NOMO-1 treated with DMSO at 0.1 percent for 48 hours (cell line): ENCODE measurements around the gene RARG.

Source experiments
- DNase-seq: peaks from one replicate; lab custom pipeline; 2025; ENCODE audit not compliant: unreplicated experiment; lab: John Stamatoyannopoulos, UW

Gene RARG

DNA sequence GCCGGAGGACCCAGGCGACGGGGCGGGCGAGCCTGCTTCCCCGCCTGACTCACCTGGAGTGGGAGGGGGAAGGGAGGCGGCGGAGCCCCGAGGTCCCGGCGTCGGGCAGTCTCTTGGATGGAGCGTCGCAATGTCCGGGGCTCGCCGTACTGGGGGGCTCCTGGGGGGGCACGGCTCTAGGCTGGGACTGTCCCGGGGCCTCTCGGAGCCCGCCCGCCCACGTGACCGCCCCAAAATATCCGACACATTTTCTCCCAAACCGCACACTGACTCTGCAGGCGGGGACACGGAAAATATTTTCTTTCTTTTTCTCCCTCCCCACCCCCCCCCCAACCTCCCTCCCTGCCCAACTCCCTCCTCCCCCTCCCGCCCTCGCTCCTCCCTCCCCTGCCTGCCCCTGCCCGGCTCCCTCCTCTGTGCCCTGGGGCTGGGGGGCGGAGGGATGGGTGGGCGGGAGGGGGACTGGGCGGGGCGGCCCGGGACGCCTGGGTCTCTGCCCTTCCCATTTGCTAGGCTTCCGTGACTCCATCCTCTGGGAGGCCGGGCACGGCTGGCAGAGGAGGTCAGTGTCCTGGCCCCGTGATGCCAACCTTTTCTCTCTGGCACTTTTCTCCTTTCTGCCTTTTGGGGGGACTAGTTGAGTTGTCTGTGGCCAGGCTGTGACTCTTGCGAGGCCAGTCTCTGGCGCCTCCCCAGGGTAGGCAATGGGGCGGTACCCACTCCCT lies at the start of gene RARG:
Gene RARG, minus strand, starts transcription at position 289 of the 725 bp plus-strand sequence. CDS start 4,664 bp downstream, outside the sequence.
- DNase-seq, result peak; percentile 23

DNA sequence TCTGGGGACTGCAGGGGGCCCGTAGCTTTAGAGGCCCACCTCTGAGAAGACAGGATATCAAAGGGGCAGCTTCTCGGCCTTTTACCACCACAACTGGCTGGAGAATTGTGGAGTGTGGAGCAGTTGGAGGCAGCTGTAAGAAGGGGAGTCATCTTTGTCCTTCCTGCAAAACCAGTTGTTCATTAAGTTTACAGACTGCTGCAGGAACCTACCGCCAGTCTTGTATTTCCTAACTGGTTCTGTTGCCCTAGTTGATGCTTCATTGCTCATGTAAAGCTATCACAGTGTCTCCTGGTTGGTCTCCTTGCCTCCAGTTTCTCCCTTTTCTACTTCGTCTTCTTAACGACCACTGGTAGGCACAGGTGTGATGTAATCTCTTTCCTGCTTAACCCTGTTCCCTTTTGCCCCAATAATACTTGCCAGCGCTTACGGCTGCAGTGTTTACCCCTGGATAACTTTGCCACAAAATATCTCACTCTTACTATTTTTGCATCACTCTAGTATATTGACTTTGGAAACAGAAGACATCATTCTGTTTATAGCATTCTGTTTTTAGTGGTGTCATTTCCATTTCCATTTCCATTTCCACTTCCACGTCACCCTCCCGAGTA lies 48.0 kb upstream of the RARG start:
- DNase-seq, result no peak

DNA sequence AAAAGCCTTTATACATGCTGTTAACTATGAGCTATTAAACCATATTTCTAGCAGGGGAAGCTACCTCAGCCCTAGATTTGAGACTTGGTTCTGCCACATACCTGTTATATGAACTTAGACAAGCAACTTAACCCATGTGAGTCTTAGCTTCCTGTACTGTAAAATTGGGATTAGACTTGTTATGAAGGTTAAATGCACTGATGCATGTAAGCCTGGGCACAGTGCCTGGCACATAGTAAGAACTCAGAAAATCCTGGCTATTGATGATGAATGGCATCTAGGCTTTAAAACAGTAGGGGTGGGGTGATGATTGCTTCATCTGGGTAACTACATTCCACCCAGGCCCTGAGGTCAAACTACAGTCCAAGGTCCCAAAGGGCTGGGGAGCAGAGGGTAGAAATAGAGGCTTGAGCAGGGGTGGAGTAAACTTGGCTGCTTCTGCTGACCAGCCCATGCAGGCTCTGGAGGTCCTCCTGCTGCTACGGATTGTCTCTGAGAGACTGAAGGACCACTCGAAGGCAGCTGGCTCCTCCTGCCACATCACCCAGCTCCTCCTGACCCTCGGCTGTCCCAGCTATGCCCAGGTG lies 47.4 kb upstream of the RARG start:
- DNase-seq, result no peak

DNA sequence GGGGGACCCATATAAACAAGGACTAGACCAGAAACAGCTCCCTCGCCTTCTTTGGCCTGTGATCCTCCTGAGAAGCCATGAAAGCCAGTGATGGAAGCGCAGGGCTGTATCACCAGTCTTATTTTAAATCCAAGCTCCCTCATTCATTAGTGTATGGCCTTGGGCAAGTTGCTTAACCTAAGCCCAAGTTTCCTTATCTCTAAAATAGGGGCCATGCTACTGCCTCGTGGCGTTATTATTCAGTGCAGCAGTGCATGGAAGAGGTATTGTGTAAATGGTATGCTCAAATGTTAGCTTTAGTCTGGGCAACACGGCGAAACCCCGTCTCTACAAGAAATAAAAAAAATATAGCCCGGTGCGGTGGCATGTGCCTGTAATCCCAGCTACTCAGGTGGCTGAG lies 46.0 kb upstream of the RARG start:
- no peak for DNase-seq

DNA sequence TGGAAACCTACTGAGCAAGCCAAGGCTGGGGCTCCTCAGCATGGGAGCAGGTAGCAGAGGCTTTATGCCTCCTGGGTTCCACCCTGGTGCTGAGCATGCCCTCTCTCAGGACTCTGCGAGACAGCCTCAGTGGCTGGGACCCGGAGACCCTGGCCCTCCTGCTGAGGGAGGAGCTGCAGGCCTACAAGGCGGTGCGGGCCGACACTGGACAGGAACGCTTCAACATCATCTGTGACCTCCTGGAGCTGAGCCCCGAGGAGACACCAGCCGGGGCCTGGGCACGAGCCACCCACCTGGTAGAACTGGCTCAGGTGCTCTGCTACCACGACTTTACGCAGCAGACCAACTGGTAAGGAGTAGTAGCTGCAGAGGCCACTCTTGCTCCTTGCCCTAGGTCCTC lies 44.5 kb upstream of the RARG start:
- no peak for DNase-seq

DNA sequence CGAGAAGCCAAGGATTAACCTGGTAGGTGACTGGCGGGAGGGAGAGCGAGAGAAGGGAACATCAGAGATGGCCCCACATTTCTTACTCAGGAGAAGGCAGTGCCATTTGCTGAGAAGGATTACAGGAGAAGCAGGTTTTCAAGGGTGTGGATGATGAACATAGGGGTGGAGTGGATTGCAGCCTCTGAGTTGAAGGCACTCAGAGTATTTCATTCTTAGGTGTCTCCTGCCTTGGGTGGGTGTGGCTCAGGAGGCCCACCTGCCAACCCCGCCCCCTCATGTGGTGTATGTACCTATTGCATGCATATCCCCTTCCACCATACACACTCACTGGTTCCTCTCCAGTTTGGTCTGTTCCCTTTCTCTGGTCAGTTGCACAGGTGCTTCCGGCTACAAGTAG lies 42.4 kb upstream of the RARG start:
- DNase-seq, result no peak

DNA sequence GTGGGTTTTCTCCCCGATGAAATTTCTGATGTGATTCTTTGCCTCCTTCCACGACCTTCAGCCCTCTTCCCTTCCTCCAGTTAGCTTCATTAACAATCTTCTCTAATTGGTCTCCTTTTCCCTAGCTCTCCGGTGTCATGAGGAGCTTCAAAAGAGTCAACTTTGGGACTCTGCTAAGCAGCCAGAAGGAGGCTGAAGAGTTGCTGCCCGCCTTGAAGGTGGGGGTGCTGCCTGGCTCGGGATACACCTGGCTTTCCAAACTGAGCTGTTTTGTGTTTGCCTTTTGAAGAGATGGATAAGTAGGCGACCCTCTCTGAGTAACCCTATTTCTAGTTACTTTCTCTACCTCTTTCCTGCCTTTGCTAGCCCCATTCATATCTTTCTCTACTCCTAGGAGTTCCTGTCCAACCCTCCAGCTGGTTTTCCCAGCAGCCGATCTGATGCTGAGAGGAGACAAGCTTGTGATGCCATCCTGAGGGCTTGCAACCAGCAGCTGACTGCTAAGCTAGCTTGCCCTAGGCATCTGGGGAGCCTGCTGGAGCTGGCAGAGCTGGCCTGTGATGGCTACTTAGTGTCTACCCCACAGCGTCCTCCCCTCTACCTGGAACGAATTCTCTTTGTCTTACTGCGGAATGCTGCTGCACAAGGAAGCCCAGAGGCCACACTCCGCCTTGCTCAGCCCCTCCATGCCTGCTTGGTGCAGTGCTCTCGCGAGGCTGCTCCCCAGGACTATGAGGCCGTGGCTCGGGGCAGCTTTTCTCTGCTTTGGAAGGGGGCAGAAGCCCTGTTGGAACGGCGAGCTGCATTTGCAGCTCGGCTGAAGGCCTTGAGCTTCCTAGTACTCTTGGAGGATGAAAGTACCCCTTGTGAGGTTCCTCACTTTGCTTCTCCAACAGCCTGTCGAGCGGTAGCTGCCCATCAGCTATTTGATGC lies 36.9 kb upstream of the RARG start:
- no peak for DNase-seq

DNA sequence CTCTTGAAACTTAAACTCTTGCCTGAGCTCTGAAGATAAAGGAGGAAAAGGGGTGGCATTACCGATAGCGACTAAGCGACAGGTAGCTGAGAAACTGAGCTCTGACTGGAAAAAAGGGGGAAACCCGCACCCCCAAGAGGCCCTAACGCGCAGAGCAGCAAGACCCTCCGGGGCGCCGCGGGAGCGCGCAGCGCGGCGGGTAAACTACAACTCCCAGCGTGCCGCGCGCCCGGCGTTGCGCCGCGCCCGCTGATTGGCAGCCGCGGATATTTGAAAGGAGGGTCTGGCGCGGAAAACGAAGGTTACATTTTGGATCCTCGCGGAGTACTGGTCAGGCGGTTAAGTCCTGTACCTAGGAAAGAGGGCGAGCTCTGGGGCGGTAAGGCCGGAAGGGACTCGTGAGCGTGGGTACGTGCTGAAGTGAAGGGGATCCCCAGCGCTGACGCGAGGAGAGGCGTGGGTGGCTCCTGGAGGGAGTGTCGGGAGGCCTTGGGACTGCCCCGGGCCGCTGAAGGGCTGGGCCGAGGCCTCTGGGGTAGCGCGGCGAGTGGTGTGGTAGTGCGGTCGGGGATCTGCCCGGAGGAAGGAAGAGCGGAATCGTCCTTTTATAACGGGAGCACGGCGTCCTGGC lies 36.1 kb upstream of the RARG start, which contains the start of gene ESPL1:
Gene ESPL1, plus strand, starts transcription at position 301 of the 631 bp plus-strand sequence. CDS start 468 bp downstream, outside the sequence.
- peak; percentile 75 for DNase-seq

DNA sequence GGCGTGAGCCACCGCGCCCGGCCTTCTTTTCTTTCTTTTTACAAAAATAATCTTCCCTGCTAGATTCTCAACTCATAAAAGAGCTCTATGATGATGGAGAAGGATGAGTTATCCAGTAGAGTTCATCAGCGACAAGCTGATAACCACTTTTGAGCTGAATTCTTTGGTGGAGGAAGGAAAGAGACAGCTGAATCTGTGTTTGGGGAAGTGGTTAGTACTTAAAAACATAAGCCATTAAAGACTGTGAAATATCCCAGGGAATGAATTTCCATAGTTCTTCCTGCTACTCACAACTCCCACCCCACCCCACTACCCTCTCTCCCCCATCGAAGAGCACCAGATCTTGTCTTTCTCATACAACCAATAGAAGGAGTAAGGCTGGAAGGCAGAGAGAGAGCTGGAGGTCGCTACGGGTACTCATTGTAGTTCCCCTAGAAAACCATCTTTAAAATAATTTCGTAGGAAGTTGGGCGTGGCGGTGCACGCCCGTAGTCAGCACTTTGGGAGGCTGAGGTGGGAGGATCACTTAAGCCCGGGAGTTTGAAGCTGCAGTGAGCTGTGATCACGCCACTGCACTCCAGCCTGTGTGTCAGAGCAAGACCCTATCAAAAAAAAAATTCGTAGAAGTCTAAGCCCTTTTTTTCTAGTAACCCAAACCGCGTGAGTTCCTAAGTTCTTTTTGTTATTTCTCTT lies 35.4 kb upstream of the RARG start:
- DNase-seq, result peak; percentile 60

DNA sequence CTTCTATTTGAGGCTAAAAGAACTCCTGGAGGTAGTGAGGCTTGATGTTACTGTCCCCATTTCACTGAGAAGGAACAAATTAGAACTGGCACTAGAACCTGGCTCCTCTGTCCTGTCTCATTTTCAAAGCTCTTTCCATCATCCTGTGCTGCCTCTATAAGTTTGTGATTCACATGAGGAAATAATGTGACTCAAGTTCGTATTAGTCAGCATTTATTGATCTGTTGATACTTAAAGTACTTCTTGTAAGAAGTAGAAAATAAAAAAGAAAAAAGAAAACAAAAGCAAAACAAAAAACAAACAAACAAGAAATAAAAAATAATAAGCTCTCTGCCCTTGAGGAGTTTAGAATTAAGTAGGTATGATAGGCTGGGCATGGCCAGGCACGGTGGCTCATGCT lies 33.8 kb upstream of the RARG start:
- DNase-seq, result no peak

DNA sequence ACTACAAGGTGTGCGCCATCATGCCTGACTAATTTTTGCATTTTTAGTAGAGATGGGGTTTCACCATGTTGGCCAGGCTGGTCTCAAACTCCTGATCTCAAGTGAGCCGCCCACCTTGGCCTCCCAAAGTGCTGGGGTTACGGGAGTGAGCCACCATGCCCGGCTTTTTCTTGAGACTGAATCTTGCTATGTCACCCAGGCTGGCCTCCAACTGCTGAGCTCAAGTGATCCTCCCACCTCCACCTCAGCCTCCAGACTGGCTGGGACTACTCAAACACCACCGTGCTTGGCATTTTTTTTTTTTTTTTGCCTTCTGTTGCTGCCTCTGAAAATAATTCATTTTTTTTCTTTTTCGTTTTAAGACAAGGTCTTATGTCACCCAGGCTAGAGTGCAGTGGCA lies 27.9 kb upstream of the RARG start:
- no peak for DNase-seq

DNA sequence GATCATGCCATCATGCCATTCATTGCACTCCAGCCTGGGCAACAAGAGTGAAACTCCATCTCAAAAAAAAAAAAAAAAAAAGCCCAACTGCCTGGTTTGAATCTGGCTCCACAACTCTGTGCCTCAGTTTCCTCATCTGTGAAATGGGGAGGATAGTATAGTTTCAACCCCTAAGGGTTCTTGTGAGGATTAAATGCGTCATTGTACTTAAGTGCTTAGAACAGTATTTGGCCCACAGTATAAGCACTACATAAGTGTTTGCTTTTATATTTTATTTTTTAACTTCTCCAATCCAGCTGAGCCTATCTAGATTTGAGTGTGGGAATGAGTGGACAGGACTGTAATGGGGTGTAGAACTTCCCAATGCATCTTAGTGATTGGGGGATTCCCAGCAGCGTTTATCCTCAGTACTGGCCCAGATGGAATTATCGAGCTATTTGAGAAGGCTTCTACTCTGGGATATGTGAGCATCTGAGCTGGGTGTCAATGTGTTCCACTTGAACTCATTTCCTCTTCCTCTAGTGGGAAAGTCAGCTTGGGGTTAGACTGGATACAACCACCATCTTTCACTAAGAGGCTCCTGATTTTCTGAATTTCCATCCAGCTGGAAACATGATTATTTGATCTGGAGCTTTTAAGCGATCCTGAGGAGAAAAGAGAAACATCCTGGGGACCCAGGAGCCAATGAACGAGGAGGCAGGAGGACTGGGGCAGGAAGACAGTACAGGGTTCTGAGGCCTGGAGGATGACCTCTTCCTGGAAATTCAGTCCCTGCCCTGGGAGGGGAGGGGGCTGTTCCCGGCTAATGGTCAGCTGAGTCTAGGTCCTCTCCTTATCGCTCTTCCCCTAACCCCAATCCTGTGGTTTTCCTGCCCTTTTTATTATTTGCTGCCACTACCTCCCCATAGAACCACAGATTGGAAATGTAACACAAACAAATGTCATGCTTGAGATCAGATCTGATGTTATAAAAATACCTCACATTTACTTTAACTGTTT lies 26.8 kb upstream of the RARG start:
- no peak for DNase-seq

DNA sequence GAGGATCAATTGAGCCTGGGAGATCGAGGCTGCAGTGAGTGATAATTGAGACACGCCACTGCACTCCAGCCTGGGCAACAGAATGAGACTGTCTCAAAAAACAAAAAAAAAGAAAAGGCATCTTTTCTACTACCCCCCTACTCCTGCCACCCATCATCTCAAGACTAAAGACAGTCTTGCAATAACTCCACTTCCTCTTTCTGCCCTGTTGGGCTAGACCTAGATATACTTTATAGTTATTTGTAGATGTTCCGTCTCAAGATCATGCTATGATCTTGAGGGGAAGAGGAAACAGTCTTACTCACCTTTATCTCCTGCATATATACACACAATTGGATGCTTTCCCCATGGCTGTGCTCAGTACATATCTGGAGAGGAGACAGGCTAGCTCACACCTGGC lies 24.0 kb upstream of the RARG start:
- peak; percentile 97 for DNase-seq

DNA sequence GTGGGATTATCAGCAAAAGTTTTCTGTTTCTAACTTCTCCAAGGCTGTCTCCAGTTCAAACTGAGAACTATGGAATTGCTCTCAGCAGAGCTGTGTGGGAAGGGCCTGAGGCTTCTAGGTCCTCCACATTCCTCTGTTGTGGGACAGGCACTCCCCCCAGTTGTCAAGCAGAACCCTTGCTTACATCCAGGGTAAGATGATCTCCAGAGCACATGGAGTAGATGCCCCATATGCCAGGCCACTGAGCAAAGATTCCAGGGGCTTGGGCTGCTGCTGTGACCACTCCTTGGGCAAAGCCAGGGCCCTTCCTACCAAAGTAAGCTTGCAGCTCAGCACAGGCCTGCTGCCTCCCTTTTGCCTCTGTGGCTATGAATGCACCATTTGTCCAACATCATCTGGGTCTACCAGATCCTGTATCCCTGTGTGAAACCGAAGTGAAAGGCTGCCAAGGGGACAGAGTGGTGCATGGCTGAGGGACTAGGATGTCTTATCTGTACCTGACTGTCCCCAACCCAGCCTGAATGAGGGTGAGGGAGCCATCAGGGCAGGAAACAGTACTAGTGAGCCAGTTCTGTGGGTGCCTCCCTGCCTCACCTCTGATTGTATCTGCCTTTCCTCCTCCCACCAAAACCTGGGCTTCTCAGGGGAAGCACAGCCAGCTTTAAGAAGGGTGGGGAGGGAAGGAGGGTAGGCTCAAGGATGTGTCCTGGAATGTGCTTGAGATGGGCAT lies 23.0 kb upstream of the RARG start:
- no peak for DNase-seq

DNA sequence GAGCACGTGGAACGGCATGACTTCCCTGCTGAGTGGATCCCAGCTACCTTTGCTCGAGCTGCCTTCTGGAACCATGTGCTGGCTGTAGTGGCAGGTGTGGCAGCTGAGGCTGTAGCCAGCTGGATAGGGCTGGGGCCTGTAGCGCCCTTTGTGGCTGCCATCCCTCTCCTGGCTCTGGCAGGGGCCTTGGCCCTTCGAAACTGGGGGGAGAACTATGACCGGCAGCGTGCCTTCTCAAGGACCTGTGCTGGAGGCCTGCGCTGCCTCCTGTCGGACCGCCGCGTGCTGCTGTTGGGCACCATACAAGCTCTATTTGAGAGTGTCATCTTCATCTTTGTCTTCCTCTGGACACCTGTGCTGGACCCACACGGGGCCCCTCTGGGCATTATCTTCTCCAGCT lies 21.3 kb upstream of the RARG start:
- no peak for DNase-seq

DNA sequence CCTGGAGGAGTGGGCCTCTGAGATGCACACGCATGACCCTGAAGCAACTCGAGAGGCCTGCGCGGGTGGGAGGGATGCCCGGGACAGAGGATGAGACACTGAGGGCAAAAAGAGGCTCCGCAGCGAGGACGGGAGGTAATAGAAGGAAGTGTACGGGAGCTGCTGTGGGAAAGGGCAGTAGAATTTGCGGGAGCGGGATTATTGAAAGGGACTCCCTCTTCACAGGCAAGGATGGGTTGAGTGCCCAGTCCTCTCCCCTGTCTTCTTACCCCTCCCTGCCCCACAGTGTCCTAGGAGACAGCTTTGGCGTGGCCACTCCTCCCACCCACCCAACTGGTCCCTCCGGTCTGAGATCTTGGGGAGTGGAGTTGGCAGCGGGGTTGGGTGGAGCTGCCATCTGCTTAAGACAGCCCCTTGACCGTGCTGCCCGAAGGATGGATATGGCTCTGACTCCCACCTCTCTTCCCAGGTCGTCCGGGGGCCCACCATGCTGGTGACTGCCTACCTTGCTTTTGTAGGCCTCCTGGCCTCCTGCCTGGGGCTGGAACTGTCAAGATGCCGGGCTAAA lies 20.4 kb upstream of the RARG start:
- no peak for DNase-seq

DNA sequence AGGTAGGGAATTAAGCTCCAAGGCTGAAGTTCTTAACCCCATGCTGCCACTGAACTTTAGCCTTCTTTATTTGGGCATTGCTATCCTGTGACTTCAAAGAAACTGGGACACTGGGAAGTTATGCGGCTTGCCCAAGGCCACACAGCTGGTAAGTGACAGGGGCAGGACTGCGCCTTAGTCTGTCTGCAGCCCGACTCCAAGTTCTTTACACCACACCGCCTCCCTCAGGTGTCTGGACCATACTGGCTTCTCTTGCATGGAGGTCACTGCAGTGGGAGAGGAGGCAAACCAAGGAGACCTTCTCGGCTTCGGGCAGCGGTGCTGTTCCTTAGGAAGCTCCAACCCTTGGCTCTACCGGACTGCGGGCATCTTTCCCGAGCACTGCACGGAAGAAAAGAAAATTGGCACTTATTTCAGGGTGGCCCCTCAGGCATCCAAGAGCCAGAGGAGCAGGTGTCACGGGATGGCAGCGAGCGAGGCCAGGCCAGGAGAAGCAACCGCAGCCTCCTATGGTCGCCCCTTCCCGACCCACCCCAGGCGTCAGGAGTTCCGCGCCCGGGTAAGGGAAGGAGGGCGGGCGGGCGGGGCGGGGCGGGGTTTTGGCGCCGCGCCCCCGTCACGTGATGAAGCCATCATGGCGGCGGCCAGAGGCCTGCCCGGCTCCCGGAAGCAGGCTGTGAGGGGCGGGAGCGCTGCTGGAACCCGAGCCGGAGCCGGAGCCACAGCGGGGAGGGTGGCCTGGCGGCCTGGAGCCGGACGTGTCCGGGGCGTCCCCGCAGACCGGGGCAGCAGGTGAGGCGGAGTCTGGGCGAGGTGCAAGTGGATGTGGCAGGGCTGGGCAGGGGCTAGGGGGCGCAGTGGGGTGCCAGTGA lies 19.7 kb upstream of the RARG start:
- DNase-seq, result peak; percentile 50
